ENCODE results near the gene ABCA3.

The ABCA3 gene

GRCh38 chr16:2308089-2308962 lies 32.2 kb downstream of the ABCA3 start:
- no peak for FAIRE-seq

- FAIRE-seq = no peak
These were observed 40.7 kb downstream of the ABCA3 start for GRCh38 chr16:2299915-2300192.

GRCh38 chr16:2299121-2299914 lies 41.2 kb downstream of the ABCA3 start:
- no peak for FAIRE-seq

- no peak for FAIRE-seq
These were observed 41.9 kb downstream of the ABCA3 start for GRCh38 chr16:2298621-2299020.

GRCh38 chr16:2297506-2297860 lies 43.0 kb downstream of the ABCA3 start:
- no peak for FAIRE-seq

GRCh38 chr16:2296661-2297505 lies 43.6 kb downstream of the ABCA3 start:
- no peak for FAIRE-seq

- no peak for FAIRE-seq
These were observed 45.3 kb downstream of the ABCA3 start for GRCh38 chr16:2295056-2295798.

- no peak for FAIRE-seq
These were observed 48.3 kb downstream of the ABCA3 start for GRCh38 chr16:2292221-2292620.

GRCh38 chr16:2289282-2289681 lies 51.2 kb downstream of the ABCA3 start:
- FAIRE-seq = no peak

GRCh38 chr16:2288726-2289125 lies 51.8 kb downstream of the ABCA3 start:
- FAIRE-seq = no peak

GRCh38 chr16:2287916-2288547 lies 52.5 kb downstream of the ABCA3 start:
- no peak for FAIRE-seq

- FAIRE-seq = no peak
These were observed 54.0 kb downstream of the ABCA3 start for GRCh38 chr16:2286550-2286949.

- no peak for FAIRE-seq
These were observed 54.8 kb downstream of the ABCA3 start for GRCh38 chr16:2285731-2286191.

- FAIRE-seq = no peak
These were observed 55.5 kb downstream of the ABCA3 start for GRCh38 chr16:2284797-2285576.

GRCh38 chr16:2284001-2284770 lies 56.3 kb downstream of the ABCA3 start:
- no peak for FAIRE-seq

GRCh38 chr16:2282866-2283555 lies 57.5 kb downstream of the ABCA3 start:
- no peak for FAIRE-seq

- no peak for FAIRE-seq
These were observed 58.3 kb downstream of the ABCA3 start for GRCh38 chr16:2282262-2282661.

GRCh38 chr16:2280981-2281542 lies 59.5 kb downstream of the ABCA3 start:
- no peak for FAIRE-seq

- FAIRE-seq = no peak
These were observed 60.1 kb downstream of the ABCA3 start for GRCh38 chr16:2280461-2280860.

All from G401.6 (cell line).